ENCODE data around the gene STAG1. TPM values are rescaled to one million over a fixed set of nuclear protein-coding genes. Genes with fewer than 3 reads are reported as not detected.

Gene STAG1
- total and polyA plus RNA-seq, 2 of the 13 experiments (the other 11 are each of a cell fraction or from before 2014, with no cell fraction given), result 6.2 to 25.9 TPM

DNA sequence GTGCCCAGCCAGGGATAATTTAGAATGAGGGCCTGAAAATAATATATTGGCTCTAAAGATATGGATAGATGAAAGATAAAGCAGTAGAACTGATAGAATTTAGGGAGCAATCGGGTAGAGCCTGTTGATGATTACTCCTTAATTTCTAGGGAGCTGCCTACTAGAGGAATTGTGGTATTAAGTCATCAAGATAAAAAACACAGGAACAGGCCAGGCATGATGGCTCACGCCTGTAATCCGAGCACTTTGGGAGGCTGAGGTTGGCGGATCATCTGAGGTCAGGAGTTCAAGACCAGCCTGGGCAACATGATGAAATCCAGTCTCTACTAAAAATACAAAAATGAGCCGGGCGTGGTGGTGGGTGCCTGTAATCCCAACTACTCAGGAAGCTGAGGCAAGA, 371.6 kb downstream of the STAG1 start:
- ChIA-PET CTCF (ENCODE audit: low intra/inter-chr PET ratio, low total read pairs) (no interaction called here), POLR2A (no interaction called here)
- Histone ChIP-seq H3K4me3 (replicated peaks in 1 of 3; ENCODE audit: insufficient read depth in 1 of 3, low read depth in 2 of 3, low read length in 3 of 3) (no peak overlapping the region), H3K27ac (ENCODE audit: extremely low read length, insufficient read depth, low read length) (no peak overlapping the region), H3K4me1 (ENCODE audit: insufficient read depth, low read length) (no peaks in the 10 kb centered on the region), H3K79me2 (ENCODE audit: insufficient read depth, low read length) (no peaks in the 10 kb centered on the region), H3K27me3 (ENCODE audit: control insufficient read depth in 1 of 2, insufficient read depth in 2 of 2, low read length in 2 of 2) (no peaks in the 10 kb centered on the region), H3K4me2 (ENCODE audit: low read depth, low read length) (no peak overlapping the region), H3K9ac (ENCODE audit: insufficient read depth, low read depth, low read length) (no peak overlapping the region), H3K9me3 (ENCODE audit: low read length) (no peaks in the 10 kb centered on the region), H2AFZ (ENCODE audit: low read length) (no peak overlapping the region), H3K36me3 (replicated peaks in 1 of 2; ENCODE audit: control insufficient read depth in 1 of 2, insufficient read depth in 2 of 2, low read length in 2 of 2) (peaks cover 1 to 3% of the 10 kb centered on the region in 2 experiments; a peak in 1 of 5 replicates), H4K20me1 (ENCODE audit: insufficient read depth, low read length) (no peaks in the 10 kb centered on the region)
- DNase-seq (ENCODE audit: low spot score), result no peak
- FAIRE-seq, result no peak
- intact Hi-C loops (cut with micrococcal nuclease; ENCODE audit: unreplicated experiment) (no loop called here), in situ Hi-C loops (cut with HindIII; ENCODE audit: extremely low pct_ligation_motif_present, low pct_unique_long_range_greater_than_20kb) (loop anchor here (25.0 kb wide), 1 partner anchor 632 kb away; no protein-coding TSS in a partner anchor)
- TF ChIP-seq ZNF589 (CRISPR knock-in tag; conservative IDR thresholded peaks at IDR 0.05) (no peak), NONO (IDR thresholded peaks at IDR 0.05) (no peak), NONO (CRISPR knock-in tag; conservative IDR thresholded peaks at IDR 0.05) (no peak), RXRB (CRISPR knock-in tag; IDR thresholded peaks at IDR 0.05; ENCODE audit: borderline replicate concordance) (no peak), SNAI1 (CRISPR knock-in tag; IDR thresholded peaks at IDR 0.05; ENCODE audit: borderline replicate concordance) (no peak), HNF4A (CRISPR knock-in tag; IDR thresholded peaks at IDR 0.05) (no peak), ASH2L (IDR thresholded peaks at IDR 0.05; ENCODE audit: insufficient read length, low read depth, low read length) (no peak), MYNN (CRISPR knock-in tag; IDR thresholded peaks at IDR 0.05; ENCODE audit: low read depth) (no peak), SPEN (CRISPR knock-in tag; IDR thresholded peaks at IDR 0.05; ENCODE audit: low read depth) (no peak), CENPBD1 (CRISPR knock-in tag; IDR thresholded peaks at IDR 0.05; ENCODE audit: borderline replicate concordance, low read depth) (no peak), SP4 (CRISPR knock-in tag; IDR thresholded peaks at IDR 0.05) (no peak), ZBTB33 (CRISPR knock-in tag; IDR thresholded peaks at IDR 0.05) (no peak), SKI (IDR thresholded peaks at IDR 0.05; ENCODE audit: partially characterized antibody) (no peak), ZNF569 (CRISPR knock-in tag; IDR thresholded peaks at IDR 0.05; ENCODE audit: borderline replicate concordance) (no peak), RNF2 (conservative IDR thresholded peaks at IDR 0.05; ENCODE audit: low read depth) (no peak)
- TF ChIP-seq, protein P1, sequence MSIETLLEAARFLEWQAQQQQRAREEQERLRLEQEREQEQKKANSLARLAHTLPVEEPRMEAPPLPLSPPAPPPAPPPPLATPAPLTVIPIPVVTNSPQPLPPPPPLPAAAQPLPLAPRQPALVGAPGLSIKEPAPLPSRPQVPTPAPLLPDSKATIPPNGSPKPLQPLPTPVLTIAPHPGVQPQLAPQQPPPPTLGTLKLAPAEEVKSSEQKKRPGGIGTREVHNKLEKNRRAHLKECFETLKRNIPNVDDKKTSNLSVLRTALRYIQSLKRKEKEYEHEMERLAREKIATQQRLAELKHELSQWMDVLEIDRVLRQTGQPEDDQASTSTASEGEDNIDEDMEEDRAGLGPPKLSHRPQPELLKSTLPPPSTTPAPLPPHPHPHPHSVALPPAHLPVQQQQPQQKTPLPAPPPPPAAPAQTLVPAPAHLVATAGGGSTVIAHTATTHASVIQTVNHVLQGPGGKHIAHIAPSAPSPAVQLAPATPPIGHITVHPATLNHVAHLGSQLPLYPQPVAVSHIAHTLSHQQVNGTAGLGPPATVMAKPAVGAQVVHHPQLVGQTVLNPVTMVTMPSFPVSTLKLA (IDR thresholded peaks at IDR 0.05), result no peak
- TF ChIP-seq, protein P2, sequence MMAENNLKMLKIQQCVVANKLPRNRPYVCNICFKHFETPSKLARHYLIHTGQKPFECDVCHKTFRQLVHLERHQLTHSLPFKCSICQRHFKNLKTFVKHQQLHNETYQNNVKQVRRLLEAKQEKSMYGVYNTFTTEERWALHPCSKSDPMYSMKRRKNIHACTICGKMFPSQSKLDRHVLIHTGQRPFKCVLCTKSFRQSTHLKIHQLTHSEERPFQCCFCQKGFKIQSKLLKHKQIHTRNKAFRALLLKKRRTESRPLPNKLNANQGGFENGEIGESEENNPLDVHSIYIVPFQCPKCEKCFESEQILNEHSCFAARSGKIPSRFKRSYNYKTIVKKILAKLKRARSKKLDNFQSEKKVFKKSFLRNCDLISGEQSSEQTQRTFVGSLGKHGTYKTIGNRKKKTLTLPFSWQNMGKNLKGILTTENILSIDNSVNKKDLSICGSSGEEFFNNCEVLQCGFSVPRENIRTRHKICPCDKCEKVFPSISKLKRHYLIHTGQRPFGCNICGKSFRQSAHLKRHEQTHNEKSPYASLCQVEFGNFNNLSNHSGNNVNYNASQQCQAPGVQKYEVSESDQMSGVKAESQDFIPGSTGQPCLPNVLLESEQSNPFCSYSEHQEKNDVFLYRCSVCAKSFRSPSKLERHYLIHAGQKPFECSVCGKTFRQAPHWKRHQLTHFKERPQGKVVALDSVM (CRISPR knock-in tag; IDR thresholded peaks at IDR 0.05), result no peak
- TF ChIP-seq, protein P3, sequence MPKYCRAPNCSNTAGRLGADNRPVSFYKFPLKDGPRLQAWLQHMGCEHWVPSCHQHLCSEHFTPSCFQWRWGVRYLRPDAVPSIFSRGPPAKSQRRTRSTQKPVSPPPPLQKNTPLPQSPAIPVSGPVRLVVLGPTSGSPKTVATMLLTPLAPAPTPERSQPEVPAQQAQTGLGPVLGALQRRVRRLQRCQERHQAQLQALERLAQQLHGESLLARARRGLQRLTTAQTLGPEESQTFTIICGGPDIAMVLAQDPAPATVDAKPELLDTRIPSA (CRISPR knock-in tag; IDR thresholded peaks at IDR 0.05; ENCODE audit: borderline replicate concordance), result no peak
- BruUV-seq (replicated peaks), result no TSS peak
- 96% methylated on average over 6 of the region's 6 CpGs for WGBS (ENCODE audit: low lambda C conversion rate)
- no peak for ATAC-seq

All from HepG2 (cell line).